Keratinocyte (primary cell): ENCODE measurements around the gene RBP5. TPM values are rescaled to one million over a fixed set of nuclear protein-coding genes. Genes with fewer than 3 reads are reported as not detected.
A peak's percentile ranks its signal among the peaks of the same experiment; 100 is the strongest.

ENCODE experiments used
- DNase-seq: peaks from one replicate; pipeline ENCODE4 v3.0.0-alpha.2; 2011; ENCODE audit warnings: low read depth, missing footprints, low spot score
- FAIRE-seq: peaks from 2 replicates; lab custom pipeline; 2011; peaks lifted over from hg19 to GRCh38; lab: Jason Lieb, UNC
- H2AFZ ChIP-seq: 2 replicates; pipeline ENCODE4 v1.6.0; 2012; ENCODE audit warnings: low read length, control low read depth, inconsistent platforms; ENCODE audit not compliant: control insufficient read depth
- H3K27ac ChIP-seq: 2 replicates; pipeline ENCODE4 v1.5.1; 2011; ENCODE audit warnings: low read length; ENCODE audit not compliant: control insufficient read depth, insufficient read depth
- H3K27me3 ChIP-seq: 3 replicates; pipeline ENCODE4 v1.6.0; 2011; ENCODE audit warnings: low read length; ENCODE audit not compliant: control insufficient read depth, insufficient read depth; ENCODE audit errors: extremely low read depth
- H3K36me3 ChIP-seq, 2 experiments: 2 replicates in 1 of 2; 3 replicates in 1 of 2; pipeline ENCODE4 v1.5.1; 2011; ENCODE audit warnings: low read length in 2 of 2, mild to moderate bottlenecking in 1 of 2; ENCODE audit not compliant: control insufficient read depth in 2 of 2, insufficient read depth in 2 of 2; ENCODE audit errors: extremely low read depth in 1 of 2
- H3K4me1 ChIP-seq: 3 replicates; pipeline ENCODE4 v1.5.1; 2011; ENCODE audit warnings: low read length; ENCODE audit not compliant: control insufficient read depth, insufficient read depth; ENCODE audit errors: extremely low read depth
- H3K4me2 ChIP-seq: 3 replicates; pipeline ENCODE4 v1.6.0; 2011; ENCODE audit warnings: low read depth, low read length; ENCODE audit not compliant: control insufficient read depth, insufficient read depth; ENCODE audit errors: extremely low read depth
- H3K4me3 ChIP-seq, 3 experiments: fragments of 200-600 bp in 1 of 3; sonication (generic) in 1 of 3; 2 replicates in 2 of 3; 3 replicates in 1 of 3; pipeline ENCODE4 v1.5.1; 2011 to 2016; ENCODE audit warnings: low read length in 3 of 3, mild to moderate bottlenecking in 3 of 3, control low read depth in 2 of 3, inconsistent platforms in 1 of 3, low read depth in 1 of 3, mixed read lengths in 1 of 3, mixed run types in 1 of 3, moderate library complexity in 1 of 3; ENCODE audit not compliant: control insufficient read depth in 2 of 3, insufficient read depth in 2 of 3; ENCODE audit errors: extremely low read depth in 1 of 3
- H3K79me2 ChIP-seq: 2 replicates; pipeline ENCODE4 v1.6.0; 2012; ENCODE audit warnings: low read length; ENCODE audit not compliant: control insufficient read depth, insufficient read depth
- H3K9ac ChIP-seq: 3 replicates; pipeline ENCODE4 v1.6.0; 2011; ENCODE audit warnings: low read length; ENCODE audit not compliant: control insufficient read depth, insufficient read depth; ENCODE audit errors: extremely low read depth
- H3K9me1 ChIP-seq: 3 replicates; pipeline ENCODE4 v1.6.0; 2011; ENCODE audit warnings: low read length; ENCODE audit not compliant: control insufficient read depth, insufficient read depth; ENCODE audit errors: extremely low read depth
- H3K9me3 ChIP-seq: 2 replicates; pipeline ENCODE4 v1.5.1; 2012; ENCODE audit warnings: low read depth, low read length; ENCODE audit not compliant: control insufficient read depth
- H4K20me1 ChIP-seq: 3 replicates; pipeline ENCODE4 v1.6.0; 2011; ENCODE audit warnings: low read length; ENCODE audit not compliant: control insufficient read depth, insufficient read depth; ENCODE audit errors: extremely low read depth
- EZH2 ChIP-seq: IDR thresholded peaks from one replicate; pipeline ENCODE4 v1.6.1; 2012; ENCODE audit warnings: inconsistent platforms, mild to moderate bottlenecking, low read length, moderate library complexity
- dilution Hi-C: fragments of 300-500 bp; cut with MboI; formaldehyde crosslinking; loops from one replicate; pipeline ENCODE4 v1.7.0; 2020; ENCODE audit warnings: low sequenced_read_pairs; ENCODE audit not compliant: extremely low pct_ligation_motif_present
- polyA plus RNA-seq, 5 experiments: library from polyadenylated mRNA; depleted of rRNA in 3 of 5; stranded (reverse) in 3 of 5; stranded (forward) in 1 of 5; unstranded in 1 of 5; fragments of >200 nt; gene quantifications; 1 replicate in 1 of 5; 2 replicates in 3 of 5; 3 replicates in 1 of 5; pipeline versions ENCODE4 v1.2.1 to v1.2.3, GENCODE V29; 2011 to 2012; ENCODE audit warnings: missing spikeins in 2 of 5, low read depth in 1 of 5, low replicate concordance in 1 of 5
- TF ChIP-seq, protein P1 (sequence below), 3 experiments: IDR thresholded peaks in 1 of 3; conservative IDR thresholded peaks in 1 of 3; optimal IDR thresholded peaks in 1 of 3; 2 replicates in 2 of 3; 3 replicates in 1 of 3; pipeline versions ENCODE3 to v1.5.1; 2011; ENCODE audit warnings: low read length in 3 of 3, mild to moderate bottlenecking in 3 of 3, moderate library complexity in 2 of 3, control low read depth in 1 of 3, inconsistent platforms in 1 of 3; ENCODE audit not compliant: insufficient read depth in 2 of 3; ENCODE audit errors: extremely low read depth in 1 of 3

RBP5 gene
- polyA plus RNA-seq, 1 donor (not counting 4 experiments of a cell fraction or from before 2014, with no cell fraction given): not detected

DNA sequence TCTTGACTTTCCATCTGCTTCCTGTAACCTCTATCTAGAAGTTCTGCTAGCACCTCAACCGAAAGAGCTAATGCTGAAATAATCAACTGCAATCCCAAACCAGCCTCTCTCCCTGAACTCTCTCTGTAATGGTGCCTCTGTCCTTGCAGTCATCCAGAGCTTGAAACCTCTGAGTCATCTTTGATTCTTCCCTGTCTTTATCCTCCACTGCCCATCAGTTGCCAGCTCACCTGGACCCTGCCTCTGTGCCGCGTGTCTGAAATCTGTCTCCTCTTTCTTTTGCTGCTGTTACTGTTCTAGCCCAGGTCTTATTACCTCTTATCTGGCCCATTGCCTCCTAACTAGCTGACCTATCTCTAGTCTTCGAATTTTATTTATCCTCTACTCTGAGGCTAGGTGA is 17.0 kb upstream of the RBP5 start:
- FAIRE-seq (no peak), DNase-seq (no peak)

DNA sequence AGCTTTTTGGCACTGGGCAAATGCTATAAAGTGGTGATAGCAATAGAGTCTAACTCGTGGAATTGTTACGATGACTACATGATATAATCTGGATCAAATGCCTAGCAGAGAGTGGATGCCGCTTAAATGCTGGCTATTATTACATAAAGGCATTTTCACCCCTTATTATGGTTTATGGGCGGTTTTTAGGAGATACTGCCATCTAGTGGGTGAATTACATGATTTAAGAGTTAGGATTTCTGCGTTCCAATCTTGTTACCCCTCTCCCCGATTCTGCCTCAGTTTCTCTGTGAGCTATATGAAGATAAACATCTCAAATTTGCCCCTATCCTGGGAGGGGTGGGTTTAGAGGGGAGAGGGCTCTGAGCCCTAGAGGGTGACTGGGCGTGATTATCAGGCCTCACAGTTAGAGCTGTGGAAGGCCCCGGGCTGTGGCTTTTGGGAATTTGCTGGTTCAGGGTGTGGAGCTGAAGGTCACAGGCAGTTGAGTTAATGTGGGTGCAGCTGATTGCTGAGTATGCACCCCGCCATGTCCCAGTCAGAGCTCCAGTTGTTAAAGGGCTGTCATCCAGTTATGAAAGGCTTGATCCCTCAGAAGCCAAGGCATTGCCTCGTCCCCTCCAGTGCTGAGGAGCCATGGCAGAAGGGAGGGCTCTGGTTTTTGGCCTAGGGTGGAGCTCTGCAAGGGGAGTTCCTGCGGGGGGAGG is 15.9 kb upstream of the RBP5 start:
- Histone ChIP-seq H2AFZ (no peak overlapping the region), H3K4me1 (no peaks in the 10 kb centered on the region), H3K9me3 (no peaks in the 10 kb centered on the region), H3K36me3 (peaks cover 12 to 29% of the 10 kb centered on the region in 2 experiments), H3K4me3 (no peak overlapping the region), H3K27me3 (no peaks in the 10 kb centered on the region), H3K4me2 (no peak overlapping the region), H4K20me1 (no peaks in the 10 kb centered on the region), H3K9ac (no peak overlapping the region), H3K9me1 (no peaks in the 10 kb centered on the region), H3K27ac (no peak overlapping the region), H3K79me2 (no peaks in the 10 kb centered on the region)
- dilution Hi-C loops: no loop called here
- FAIRE-seq (peak; percentile 59), DNase-seq (no peak)
- TF ChIP-seq EZH2: no peak
- TF ChIP-seq, protein P1, sequence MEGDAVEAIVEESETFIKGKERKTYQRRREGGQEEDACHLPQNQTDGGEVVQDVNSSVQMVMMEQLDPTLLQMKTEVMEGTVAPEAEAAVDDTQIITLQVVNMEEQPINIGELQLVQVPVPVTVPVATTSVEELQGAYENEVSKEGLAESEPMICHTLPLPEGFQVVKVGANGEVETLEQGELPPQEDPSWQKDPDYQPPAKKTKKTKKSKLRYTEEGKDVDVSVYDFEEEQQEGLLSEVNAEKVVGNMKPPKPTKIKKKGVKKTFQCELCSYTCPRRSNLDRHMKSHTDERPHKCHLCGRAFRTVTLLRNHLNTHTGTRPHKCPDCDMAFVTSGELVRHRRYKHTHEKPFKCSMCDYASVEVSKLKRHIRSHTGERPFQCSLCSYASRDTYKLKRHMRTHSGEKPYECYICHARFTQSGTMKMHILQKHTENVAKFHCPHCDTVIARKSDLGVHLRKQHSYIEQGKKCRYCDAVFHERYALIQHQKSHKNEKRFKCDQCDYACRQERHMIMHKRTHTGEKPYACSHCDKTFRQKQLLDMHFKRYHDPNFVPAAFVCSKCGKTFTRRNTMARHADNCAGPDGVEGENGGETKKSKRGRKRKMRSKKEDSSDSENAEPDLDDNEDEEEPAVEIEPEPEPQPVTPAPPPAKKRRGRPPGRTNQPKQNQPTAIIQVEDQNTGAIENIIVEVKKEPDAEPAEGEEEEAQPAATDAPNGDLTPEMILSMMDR (optimal IDR thresholded peaks at IDR 0.05 in 1 of 3, IDR thresholded peaks at IDR 0.05 in 1 of 3, conservative IDR thresholded peaks at IDR 0.05 in 1 of 3; ENCODE audit: extremely low read depth in 1 of 3, insufficient read depth in 2 of 3, low read length in 3 of 3): peak; percentile 5 to 45 (median 28)

More for the DNA sequence above, 17.0 kb upstream of the RBP5 start:
- H3K27ac ChIP-seq: no peak overlapping the region
- H3K4me1 ChIP-seq: no peaks in the 10 kb centered on the region
- no peaks in the 10 kb centered on the region for H4K20me1 ChIP-seq
- no peak overlapping the region for H2AFZ ChIP-seq
- dilution Hi-C loops: no loop called here
- no peak overlapping the region for H3K4me3 ChIP-seq
- H3K4me2 ChIP-seq: no peak overlapping the region
- H3K79me2 ChIP-seq: no peaks in the 10 kb centered on the region
- H3K27me3 ChIP-seq: no peaks in the 10 kb centered on the region
- H3K9me3 ChIP-seq: no peaks in the 10 kb centered on the region
- H3K36me3 ChIP-seq: peaks cover 14 to 37% of the 10 kb centered on the region in 2 experiments
- TF ChIP-seq EZH2: no peak
- TF ChIP-seq, protein P1 (optimal IDR thresholded peaks at IDR 0.05 in 1 of 3, IDR thresholded peaks at IDR 0.05 in 1 of 3, conservative IDR thresholded peaks at IDR 0.05 in 1 of 3; ENCODE audit: extremely low read depth in 1 of 3, insufficient read depth in 2 of 3, low read length in 3 of 3): no peak
- no peaks in the 10 kb centered on the region for H3K9me1 ChIP-seq
- H3K9ac ChIP-seq: no peak overlapping the region
